ENCODE measurements around the gene GNAS-AS1.
A peak's percentile ranks its signal among the peaks of the same experiment; 100 is the strongest.

GNAS-AS1 gene

GRCh38 chr20:58850693-58851174 is at the start of gene GNAS-AS1:
Gene GNAS-AS1 (minus strand): TSS chr20:58850902.
- DNase-seq (ENCODE audit: low read depth), result peak; percentile 67

DNA sequence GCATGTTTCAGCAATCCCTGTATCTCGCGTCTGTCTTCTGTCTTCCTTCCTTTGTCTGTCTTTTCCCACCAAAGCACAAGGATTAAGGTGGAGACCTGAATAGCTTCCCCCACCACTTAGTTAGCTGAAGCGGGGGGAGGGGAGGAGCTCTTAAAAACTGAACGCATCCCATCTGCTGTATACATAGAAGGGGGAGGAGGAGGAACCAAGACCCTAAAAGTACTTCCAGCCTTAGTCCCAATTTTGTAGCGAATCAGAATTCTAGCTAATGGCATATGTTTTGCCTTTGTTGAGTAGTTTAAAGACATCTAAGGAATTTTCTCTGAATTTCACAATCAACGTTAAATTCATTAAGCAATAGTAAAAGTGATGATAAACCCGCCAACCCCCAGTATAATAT is 49.7 kb upstream of the GNAS-AS1 start:
- no peak for DNase-seq (ENCODE audit: low read depth)

- DNase-seq (ENCODE audit: low read depth), result no peak
Measured at GRCh38 chr20:58899512-58899911, 48.8 kb upstream of the GNAS-AS1 start.

GRCh38 chr20:58898629-58899408 is 48.1 kb upstream of the GNAS-AS1 start:
- no peak for DNase-seq (ENCODE audit: low read depth)

- no peak for DNase-seq (ENCODE audit: low read depth)
Measured at GRCh38 chr20:58897488-58897887, 46.8 kb upstream of the GNAS-AS1 start.

GRCh38 chr20:58896820-58897219 is 46.1 kb upstream of the GNAS-AS1 start:
- no peak for DNase-seq (ENCODE audit: low read depth)

DNA sequence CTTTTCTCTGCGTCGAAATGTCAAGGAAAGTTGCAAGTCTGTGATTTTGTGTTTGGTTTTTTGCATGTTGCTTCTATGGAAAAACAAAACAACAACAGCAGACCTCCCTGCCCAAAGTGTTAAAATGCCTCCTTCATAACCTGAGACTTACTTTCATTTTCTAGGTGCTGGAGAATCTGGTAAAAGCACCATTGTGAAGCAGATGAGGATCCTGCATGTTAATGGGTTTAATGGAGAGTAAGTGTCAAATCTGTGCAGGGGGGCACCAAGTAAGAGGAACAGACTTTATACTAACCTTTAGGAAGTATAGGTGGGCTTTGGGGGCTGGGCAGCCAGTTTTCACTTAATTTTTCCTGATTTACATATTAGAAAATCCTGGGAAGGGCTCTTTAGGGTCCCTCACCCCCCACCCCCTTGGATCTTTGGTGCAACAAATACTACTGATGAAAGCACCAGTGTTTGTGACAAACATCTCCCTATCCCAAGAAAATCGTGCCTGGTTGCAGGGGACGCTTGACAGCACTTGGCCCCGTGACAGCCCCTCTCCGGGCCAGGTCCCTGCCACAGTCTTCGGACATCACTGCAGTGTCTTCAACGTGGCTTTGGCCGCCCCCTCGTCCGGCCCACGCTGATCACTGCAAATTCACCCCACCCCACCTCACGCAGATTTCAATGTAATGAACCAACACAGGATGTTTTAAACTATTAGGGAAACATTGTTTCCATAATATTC is 44.9 kb upstream of the GNAS-AS1 start:
- DNase-seq (ENCODE audit: low read depth), result no peak

- no peak for DNase-seq (ENCODE audit: low read depth)
Measured at GRCh38 chr20:58894652-58895447, 44.1 kb upstream of the GNAS-AS1 start.

DNA sequence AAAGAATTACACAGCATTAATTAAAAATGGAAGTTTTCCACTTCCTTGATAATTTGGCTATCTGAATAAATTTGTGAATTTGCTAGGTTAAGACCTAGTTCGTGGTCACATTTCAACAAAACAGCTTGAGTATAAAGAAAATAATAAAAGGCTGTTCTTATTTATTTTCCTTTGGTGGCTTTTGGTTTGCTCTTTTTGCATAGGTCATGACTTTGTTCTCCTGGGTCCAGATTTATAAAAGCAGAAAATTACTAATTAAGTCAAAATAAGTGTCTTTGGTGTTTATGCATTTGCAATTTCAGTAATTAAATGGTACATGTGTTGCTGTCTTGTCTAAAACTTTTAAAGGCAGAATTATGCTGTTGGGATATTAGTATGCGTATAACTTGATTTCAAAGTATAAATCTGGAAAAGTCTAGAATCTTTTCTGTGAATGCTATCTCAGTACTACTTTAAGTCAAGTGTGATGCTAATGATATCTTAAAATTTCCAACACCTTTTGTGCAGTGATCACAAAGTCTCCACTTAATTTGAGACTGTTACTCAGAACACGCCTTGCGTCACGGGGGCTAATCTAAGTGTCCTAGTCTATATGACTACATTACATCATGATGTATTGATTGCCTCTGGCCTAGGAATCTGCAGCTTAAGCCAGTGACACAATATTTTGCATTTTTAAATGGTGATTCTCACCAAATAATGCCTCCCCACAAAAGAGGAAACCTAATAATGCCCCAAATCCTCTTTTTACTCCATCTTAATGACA is 42.8 kb upstream of the GNAS-AS1 start:
- no peak for DNase-seq (ENCODE audit: low read depth)

- no peak for DNase-seq (ENCODE audit: low read depth)
Measured at GRCh38 chr20:58892932-58893224, 42.2 kb upstream of the GNAS-AS1 start.

GRCh38 chr20:58892141-58892931 is 41.6 kb upstream of the GNAS-AS1 start:
- no peak for DNase-seq (ENCODE audit: low read depth)

DNA sequence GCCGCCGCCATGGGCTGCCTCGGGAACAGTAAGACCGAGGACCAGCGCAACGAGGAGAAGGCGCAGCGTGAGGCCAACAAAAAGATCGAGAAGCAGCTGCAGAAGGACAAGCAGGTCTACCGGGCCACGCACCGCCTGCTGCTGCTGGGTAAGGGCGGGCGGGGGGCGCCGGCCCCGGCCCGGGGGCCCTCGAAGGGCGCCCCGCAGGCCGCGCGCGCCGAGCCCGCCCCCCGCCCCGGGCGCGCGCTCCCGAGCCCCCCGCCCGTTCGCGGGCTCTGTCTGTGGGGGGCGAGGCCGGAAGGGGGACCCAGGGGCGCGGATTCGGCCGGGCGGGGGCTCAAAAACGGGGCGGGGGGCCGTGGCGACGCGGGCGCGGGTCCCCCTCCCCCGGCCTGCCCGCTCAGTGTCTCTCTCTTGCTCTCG is 41.0 kb upstream of the GNAS-AS1 start:
- DNase-seq (ENCODE audit: low read depth), result no peak

DNA sequence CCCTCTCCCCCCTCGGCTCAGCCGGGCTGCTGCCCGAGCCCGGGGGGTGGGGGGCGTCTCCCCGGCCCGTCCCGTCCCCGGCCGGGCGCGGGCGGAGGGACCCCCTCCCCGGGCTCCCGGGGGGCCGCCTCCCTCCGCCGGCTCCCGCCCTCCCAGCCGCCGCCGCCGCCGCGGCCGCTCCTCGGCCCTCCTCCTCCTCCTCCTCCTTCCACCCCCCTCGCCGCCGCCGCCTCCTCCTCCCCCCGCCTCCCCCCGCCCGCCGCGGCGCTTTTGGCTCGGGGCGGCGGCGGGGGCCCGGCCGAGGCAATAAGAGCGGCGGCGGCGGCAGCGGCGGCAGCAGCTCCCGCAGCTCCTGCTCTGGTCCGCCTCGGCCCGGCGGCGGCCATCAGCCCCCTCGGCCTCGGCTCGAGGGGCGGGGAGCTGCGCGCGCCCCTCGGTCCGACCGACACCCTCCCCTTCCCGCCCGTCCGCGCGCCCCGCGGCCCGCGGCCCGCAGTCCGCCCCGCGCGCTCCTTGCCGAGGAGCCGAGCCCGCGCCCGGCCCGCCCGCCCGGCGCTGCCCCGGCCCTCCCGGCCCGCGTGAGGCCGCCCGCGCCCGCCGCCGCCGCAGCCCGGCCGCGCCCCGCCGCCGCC is 40.5 kb upstream of the GNAS-AS1 start:
- DNase-seq (ENCODE audit: low read depth), result no peak

- DNase-seq (ENCODE audit: low read depth), result peak; percentile 27
Measured at GRCh38 chr20:58890518-58891085, 39.9 kb upstream of the GNAS-AS1 start.

DNA sequence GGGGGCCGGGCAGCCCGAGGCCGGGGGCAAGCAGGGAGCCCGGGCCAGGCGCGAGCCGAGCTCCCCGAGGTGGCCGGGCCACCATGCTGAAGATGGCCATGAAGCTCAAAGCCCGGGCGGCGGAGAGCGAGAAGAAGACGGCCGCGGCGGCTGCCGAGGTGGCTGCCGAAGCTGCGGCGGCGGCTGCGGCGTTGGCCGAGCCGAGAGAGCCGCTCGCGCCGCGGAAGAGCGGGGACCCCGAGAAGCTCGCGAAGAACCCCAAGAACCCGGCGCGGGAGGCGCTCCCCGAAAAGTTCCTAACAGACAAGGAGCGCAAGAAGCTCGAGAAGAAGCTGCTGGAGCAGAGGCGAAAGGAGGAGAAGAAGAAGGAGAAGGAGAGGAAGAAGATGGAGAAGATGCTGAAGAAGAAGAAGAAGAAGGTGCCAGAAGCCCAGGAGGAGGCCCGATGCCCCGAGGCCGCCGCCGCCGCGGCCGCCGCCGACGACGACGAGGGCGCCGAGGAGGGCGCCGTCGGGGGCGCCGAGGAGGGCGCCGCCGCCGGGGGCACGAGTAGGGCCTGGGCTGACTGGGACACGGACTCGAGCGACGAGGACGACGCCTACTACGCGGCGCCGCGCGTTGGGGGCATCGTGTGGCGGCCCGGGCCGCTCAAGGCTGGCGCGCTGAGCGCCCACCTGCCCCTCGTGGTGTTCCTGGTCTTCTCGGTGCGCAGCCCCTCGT is 39.3 kb upstream of the GNAS-AS1 start:
- DNase-seq (ENCODE audit: low read depth), result no peak

DNA sequence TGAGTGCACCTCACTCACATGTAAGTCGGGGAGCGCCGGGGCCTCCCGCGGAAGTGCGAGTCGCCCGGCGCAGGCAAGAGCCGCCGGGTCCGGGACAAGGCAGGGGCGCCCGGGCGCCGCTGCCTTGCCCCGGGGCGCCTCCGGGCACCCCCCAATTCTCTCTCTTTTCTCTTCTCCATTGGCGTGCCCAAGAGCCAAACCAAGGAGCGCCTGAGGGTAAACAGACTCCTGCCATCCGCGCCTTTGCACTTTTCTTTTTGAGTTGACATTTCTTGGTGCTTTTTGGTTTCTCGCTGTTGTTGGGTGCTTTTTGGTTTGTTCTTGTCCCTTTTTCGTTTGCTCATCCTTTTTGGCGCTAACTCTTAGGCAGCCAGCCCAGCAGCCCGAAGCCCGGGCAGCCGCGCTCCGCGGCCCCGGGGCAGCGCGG is 38.6 kb upstream of the GNAS-AS1 start:
- DNase-seq (ENCODE audit: low read depth), result no peak

GRCh38 chr20:58888521-58889333 is 38.0 kb upstream of the GNAS-AS1 start:
- DNase-seq (ENCODE audit: low read depth), result no peak

GRCh38 chr20:58888103-58888502 is 37.4 kb upstream of the GNAS-AS1 start:
- DNase-seq (ENCODE audit: low read depth), result no peak

GRCh38 chr20:58886546-58886945 is 35.8 kb upstream of the GNAS-AS1 start:
- DNase-seq (ENCODE audit: low read depth), result no peak
